HG03139 (cell line): ENCODE data around the gene CNPY1.
A peak's percentile ranks its signal among the peaks of the same experiment; 100 is the strongest.
"Not testable (repeated sequence)": the region's sequence is repeated elsewhere in the genome, so short reads cannot be mapped to it uniquely, and the experiment has no call there.

Experiments
- ATAC-seq: cut with Tn5 transposase; IDR thresholded peaks from one replicate; pipeline ENCODE4 v1.9.1; 2021; ENCODE audit not compliant: unreplicated experiment

CNPY1 gene

GRCh38 chr7:155534691-155535090 is 11.7 kb downstream of the CNPY1 start:
- ATAC-seq, result no peak

DNA sequence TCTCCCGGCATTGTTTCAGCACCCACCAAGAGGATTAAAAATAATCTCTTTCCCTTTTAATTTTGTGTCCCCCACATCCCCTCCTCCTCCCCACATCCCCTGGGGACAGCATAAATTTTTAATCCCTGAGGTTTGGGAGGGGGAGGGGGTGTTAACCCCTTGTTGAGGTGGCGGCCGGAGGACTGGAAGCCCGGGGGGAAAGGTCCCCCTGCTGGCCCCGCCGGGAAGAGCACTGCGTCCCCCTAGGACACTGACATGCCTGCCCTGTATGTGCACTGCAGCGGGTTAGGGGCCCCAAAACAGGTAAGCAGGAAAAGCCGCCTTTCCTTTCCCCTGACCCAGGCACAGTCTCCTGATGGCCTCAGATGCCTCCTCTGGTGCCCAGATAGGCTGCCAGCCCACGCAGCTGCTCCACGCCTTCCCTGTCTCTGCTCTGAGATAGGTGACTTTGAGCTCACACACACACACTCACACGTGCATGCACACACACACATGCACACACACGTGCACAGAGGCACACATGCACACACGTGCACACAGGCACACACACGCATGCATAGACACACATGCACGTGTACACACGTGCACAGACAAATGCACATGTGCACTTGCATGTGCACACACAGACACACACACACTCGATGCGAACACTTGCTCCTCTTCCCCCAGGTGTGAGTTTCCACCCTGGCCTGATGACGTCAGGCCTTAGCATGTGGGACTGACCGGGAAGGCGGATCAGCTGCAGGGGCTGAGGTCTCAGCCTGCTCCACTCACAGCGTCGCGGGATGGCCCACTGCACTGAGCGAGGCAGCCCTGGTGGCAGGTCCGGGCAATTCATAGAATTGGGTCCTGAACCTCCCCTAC is 12.3 kb downstream of the CNPY1 start:
- peak; percentile 59 for ATAC-seq

DNA sequence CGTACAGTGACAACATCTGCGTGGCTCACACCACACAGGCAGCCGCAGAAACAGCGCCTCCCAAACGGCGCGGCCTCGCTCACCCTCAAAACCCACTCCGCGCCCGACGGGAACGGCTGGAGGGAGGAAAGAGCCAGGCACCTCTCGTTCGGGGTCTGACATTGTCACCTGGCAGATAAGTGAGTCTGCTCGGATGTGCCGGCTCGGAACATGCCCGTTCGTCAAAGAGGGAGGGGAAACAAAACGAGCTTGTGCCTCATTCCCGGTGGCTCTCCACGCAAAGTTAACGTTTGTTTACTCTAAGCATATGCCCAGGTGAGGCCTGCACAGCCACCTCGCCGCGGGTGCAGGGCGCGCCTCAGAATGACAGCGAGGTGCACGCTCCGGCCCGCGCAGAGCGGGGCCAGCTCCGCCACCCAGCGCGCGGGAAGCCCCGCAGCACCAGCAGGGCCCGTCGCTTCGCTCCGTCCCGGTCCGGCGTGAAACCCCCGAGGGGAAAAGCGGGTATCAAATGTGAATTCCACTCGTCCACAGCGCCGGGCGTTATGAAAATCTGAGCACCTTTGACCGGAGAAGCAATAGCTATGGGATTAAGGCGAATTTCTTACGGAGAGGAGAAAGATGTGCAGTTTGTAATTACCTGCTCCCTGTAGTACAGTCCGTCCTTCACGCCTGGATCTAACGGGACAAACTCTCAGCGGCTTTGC is 13.1 kb downstream of the CNPY1 start:
- ATAC-seq, result no peak

DNA sequence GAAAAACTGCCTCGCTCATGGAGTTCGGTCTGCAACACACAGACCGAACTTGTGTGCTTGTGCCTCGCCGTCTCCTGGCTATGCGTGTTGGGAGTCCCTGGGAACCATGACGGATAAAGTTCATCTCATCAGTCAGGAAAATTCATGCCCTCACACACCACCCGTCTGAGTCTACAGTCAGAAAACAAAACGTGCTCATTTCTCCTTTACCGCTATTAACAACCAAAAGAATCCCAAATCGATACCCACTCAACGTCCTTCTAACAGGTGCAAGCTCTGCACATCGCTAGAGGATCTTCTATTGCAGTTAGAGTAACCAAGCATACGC is 13.6 kb downstream of the CNPY1 start:
- no peak for ATAC-seq

DNA sequence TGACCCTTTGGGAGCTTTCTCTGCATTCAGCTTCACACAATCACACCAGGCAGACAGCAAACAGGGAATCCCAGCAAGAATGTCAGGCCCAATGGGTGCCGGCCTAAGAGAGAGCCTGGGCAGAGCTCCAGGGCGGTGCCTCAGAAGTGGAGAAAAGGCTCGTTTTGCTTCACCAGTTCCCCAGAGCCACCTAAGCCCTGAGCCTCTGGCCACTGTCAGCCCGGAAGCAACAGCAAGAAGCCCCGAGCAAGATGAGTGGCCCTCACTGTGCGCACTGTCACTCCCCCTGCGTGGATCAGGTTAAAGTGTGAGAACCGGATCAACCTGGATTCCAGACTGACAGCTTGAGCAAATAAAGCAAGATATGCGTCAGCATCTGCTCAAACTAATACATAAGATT is 14.7 kb downstream of the CNPY1 start:
- no peak for ATAC-seq

DNA sequence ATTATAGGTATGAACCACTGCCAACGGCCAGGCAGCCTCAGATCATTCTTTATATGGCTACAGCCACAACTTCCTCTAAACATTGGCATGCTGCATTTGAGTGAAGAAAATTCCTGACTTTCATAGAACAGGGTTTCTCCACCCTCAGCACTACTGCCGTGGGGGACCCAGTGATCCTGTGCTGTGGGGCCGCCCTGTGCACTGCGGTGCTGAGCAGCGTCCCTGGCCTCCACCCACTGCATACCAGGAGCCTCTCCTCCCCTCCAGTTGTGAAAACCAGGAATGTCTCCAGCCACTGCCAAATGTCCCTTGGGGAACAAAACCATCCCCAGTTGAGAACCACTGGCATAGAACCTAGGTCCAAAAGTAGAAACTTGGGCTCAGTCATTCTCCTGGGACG is 15.8 kb downstream of the CNPY1 start:
- no peak for ATAC-seq

DNA sequence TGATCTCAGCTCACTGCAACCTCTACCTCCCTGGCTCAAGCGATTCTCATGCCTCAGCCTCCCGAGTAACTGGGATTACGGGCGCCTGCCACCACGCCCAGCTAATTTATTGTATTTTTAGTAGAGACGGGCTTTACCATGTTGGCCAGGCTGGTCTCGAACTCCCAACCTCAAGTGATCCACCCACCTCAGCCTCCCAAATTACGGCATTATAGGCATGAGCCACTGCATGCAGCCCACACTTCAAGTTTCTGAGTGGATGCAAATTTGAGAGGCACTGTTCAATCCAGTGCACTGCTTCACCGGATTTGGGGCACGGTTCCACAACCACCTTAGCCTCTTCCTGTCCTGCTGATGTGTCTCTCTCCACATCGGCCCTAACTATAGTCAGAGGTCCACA is 16.5 kb downstream of the CNPY1 start:
- ATAC-seq, result no peak

DNA sequence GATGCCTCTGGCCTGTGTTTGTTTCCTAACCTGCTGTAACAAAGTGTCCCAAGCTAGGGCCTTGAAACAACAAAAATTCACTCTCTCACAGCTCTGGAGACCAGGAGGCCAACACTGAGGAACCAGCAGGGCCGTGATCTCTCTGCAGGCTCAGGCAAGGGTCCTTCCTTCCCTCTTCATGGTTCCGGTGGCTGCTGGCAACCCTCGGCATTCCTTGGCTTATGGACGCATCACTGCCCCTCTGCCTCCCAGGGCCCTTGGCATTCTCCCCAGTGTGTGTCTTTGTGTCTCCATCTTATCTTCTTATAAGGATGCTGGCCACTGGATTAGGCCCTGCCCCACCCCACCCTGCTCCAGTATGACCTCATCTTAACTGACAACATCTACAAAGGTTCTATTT is 17.0 kb downstream of the CNPY1 start:
- ATAC-seq, result no peak

GRCh38 chr7:155527664-155528063 is 18.7 kb downstream of the CNPY1 start:
- no peak for ATAC-seq

DNA sequence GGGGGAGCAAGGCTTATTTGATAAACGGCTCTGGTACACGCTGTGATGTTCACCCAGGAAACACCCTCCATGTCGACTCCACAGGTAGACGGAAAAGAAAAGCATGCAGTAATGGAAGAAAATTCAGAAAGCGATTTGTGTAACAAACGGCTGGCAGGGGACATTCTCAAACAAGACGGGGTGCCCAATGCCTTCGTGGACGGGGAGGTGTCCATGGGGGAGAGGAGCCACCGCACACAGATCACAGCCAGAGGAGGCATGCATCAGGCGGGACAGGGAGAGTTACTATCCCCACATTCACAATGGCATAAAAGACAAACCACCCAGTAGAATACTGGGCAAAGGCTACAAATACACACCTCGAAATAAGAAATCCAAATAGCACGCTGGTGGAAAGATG is 20.1 kb downstream of the CNPY1 start:
- no peak for ATAC-seq

- ATAC-seq, result no peak
These were observed 22.3 kb downstream of the CNPY1 start for GRCh38 chr7:155524018-155524556.

DNA sequence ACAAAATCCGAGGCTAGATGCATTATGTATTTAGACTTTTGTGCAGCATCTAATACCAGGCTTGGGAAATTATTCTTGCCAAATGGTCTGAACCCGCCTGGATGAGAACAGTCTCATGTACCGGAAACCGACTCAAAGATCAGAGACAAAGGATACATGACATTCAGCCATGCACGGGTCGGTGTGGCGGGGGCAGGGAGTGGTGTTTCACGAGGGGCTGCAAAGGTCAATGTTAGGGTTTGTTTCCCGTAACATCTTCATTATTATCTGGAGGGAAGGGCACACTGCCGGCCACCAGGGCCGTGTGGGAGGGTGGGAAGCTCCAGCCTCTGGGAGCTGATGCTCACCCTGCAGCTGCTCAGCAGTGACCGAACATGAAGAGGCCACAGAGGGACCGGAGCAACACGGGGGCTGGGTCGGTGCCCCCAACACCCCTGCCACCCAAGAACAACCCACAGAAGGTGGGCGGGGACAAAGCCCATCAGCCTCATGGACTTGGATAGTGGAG is 23.1 kb downstream of the CNPY1 start:
- ATAC-seq, result no peak

DNA sequence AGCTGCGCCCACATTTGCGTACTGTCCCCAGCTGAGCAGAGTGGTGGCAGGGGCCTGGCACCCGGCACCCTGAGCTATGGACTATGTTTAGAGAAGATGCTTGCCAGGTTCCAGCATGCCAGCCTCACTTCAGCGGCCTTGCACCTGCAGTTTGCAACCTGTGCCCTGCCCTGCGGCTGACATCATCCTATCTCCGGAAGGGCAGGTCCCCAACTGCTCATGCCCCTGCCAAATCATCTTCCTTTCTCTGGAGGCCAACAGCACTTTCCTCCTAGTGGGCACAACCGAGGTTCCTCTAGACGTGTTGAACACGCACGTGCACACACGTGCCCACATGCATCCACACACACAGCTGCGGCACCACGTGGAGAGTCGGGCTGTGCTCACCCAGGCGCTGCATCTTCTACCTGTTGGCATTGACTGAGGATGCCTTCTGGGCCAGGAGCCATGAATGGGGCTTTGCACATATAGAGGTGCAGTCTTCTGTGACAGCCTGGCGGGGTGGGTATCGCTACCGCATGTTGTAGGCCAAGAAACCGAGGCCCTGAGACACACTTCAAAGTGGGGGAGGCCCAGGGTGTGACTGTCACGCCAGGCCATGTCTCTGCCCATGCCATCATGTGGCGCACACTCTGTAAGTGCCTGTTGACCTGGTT is 24.5 kb downstream of the CNPY1 start:
- no peak for ATAC-seq

DNA sequence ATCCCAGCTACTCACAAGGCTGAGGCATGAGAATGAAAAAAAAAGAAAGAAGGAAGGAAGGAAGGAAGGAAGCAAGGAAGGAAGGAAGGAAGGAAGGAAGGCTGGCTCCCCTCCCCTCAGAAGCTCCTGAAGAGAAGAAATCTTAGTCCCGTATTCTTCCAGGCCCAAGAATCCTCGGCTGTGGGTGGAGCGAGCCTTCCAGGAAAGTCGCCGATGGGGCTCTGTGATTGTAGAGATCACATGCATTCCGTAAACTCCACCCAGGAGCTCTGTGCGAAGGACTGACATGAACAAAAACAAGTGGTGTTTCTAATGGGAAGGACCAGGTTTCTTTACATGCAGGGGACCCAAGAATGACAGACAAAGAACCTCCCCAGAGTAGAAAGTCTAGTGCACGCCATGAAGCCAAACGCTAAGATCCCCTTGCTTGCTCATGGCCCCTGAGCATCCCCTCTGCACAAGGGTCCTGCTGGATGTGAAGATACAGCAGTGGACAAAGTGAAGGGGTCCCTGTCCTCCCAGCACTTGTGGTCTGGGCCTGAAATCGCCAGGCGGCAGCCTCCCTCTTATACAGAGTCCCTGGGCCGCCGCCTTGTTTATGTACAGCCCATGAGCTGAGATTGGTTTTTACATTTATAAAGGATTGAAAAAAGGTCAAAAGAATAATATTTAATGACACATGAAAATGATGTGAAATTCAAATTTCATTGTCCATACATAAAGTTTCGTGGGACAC is 25.2 kb downstream of the CNPY1 start:
- no peak for ATAC-seq

GRCh38 chr7:155520114-155520513 is 26.2 kb downstream of the CNPY1 start:
- ATAC-seq, result no peak

DNA sequence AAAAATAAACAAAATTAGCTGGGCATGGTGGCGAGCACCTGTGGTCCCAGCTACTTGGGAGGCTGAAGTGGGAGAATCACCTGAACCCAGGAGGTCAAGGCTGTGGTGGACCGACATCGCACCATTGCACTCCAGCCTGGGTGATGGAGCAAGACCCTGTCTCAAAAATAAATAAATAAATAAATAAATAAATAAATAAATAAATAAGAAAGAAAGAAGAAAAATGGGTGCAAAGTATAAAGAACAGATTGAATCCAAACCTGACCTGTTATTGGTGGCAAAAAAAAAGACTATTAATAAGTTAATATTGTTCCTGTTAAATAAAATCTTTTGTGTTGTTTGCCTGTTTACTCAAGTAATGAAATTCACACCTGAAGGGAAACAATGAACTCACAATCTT is 27.0 kb downstream of the CNPY1 start:
- ATAC-seq, result not testable (repeated sequence)

DNA sequence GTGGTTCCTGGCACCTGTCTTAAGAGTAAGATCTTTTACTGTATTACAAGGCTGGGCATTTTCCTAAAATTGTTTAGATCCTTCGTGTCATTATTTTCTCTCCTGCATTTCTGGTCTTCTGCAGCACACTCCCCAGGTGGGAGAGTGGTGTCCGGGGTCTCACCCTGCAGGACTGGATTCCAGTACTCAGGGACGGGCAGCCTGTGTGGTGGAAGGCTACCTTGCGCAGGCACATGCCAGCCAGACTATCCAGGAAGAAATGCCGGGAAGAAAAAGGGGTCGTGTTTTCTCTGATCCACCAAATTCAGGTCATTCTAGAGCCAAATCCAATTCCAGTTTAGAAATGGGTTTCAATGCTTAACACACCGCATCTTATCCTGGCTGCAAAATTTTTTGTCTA is 27.7 kb downstream of the CNPY1 start:
- ATAC-seq, result no peak

DNA sequence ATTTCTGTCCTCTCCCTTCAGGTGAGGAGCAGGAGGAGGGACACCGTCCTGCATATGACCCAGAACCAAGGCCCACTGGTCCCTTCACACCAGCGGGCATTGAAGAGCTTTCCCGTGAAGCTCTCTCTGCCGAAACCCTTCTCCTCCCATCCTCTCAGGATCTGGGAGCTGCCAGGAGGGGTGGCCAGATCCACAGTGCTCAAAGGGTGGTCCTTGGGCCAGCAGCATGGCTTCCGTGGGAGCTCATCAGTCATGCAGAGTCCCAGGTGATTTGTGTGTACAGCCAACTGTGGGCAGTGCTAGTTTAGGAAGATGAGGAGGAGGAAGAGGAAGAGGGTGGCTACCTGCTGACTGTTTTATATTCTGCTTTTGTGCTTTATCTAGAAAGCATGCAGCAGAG is 28.4 kb downstream of the CNPY1 start:
- ATAC-seq, result no peak

DNA sequence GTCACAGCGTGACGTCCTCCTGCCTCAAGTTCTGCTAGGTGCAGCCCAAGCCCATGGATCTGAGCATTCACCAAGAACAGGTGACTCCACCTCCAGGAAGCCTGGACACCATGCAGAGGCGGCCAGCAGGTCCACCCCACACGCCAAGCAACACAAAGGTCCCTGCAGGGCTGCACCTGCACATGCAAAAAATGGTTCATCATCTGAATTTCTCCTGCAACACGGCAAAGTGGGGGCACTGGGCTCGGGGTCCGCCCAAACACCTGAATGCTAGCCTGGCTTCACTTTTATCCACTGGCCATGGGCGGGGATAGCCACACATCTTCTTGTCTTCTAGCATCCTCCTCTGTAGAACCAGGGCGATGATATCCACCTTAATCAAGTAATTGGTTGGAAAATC is 28.9 kb downstream of the CNPY1 start:
- ATAC-seq, result no peak

GRCh38 chr7:155516466-155516865 is 29.9 kb downstream of the CNPY1 start:
- ATAC-seq, result no peak

DNA sequence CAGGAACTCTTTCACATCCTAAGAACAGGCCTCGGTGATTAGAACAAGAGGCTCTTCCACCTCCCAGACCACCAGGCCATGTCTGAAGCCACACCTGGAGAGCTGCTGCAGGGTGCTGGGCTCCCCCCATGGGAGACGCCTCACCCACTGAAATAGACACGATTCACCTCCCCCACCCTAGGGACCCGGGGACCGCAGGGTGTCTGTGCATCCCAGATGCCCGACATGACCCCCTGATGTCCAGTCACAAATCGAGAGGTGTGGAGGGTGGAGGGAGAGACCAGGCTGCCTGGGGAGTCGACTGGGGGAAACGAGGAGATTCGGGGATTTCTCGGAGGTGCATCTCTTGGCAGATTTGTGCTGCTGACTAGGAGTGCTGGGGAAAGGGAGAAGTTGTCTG is 31.0 kb downstream of the CNPY1 start:
- no peak for ATAC-seq
